ENCODE results near the gene MAD1L1. TPM values are rescaled to one million over a fixed set of nuclear protein-coding genes. Genes with fewer than 3 reads are reported as not detected.

The MAD1L1 gene
- total RNA-seq, 2 experiments from 2014 or later = 40.0 to 44.7 TPM

DNA sequence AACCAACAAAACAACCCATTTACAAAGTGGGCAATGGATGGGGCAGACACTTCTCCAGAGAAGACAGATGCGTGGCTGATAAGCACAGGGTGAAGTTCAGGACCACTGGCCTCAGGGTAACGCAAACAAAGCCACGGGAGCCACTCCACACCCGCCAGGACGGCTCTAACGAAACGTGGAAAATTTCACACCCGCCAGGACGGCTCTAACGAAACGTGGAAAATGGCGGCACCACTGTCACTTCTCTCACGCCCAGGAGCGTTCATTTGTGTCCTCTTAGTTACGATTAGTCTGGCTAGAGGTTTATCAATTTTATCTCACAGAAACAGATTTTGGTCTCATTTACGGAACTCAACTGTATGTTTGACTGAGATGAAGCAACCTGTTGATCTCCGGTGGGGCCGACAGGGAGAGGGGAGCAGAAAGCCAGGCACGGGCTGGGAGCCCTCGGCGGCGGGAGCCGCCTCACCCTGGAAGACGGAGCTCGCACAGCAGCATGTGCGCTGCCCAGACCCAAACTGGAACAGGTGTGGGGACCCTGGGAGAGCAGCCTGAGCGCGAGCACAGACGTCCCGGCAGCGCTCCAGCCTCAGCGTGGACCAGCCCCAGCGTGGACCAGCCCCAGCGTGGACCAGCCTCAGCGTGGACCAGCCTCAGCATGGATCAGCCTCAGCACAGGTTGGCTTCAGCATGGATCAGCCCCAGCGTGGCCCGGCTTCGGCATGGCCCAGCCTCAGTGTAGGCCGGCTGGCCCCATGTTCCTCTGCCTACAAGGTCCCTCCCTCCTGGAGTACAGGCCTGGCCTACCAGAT is 243.5 kb downstream of the MAD1L1 start:
- TF ChIP-seq, protein P1, sequence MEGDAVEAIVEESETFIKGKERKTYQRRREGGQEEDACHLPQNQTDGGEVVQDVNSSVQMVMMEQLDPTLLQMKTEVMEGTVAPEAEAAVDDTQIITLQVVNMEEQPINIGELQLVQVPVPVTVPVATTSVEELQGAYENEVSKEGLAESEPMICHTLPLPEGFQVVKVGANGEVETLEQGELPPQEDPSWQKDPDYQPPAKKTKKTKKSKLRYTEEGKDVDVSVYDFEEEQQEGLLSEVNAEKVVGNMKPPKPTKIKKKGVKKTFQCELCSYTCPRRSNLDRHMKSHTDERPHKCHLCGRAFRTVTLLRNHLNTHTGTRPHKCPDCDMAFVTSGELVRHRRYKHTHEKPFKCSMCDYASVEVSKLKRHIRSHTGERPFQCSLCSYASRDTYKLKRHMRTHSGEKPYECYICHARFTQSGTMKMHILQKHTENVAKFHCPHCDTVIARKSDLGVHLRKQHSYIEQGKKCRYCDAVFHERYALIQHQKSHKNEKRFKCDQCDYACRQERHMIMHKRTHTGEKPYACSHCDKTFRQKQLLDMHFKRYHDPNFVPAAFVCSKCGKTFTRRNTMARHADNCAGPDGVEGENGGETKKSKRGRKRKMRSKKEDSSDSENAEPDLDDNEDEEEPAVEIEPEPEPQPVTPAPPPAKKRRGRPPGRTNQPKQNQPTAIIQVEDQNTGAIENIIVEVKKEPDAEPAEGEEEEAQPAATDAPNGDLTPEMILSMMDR (IDR thresholded peaks at IDR 0.05) = no peak
- peaks cover 6% of the 10 kb centered on the region for H3K36me3 Mint-ChIP-seq (ENCODE audit: low read depth)
- H3K9me3 Mint-ChIP-seq = no peaks in the 10 kb centered on the region
- ATAC-seq (no peak), DNase-seq (no peak)
- intact Hi-C loops (cut with micrococcal nuclease) = no loop called here
- ChIA-PET POLR2A (no interaction called here), CTCF (no interaction called here)
- H3K4me1 Mint-ChIP-seq (ENCODE audit: low read depth) = peaks cover 25% of the 10 kb centered on the region
- H3K27me3 Mint-ChIP-seq = no peaks in the 10 kb centered on the region
- H3K4me3 Mint-ChIP-seq = no peak overlapping the region
- H3K27ac Mint-ChIP-seq = no peak overlapping the region

DNA sequence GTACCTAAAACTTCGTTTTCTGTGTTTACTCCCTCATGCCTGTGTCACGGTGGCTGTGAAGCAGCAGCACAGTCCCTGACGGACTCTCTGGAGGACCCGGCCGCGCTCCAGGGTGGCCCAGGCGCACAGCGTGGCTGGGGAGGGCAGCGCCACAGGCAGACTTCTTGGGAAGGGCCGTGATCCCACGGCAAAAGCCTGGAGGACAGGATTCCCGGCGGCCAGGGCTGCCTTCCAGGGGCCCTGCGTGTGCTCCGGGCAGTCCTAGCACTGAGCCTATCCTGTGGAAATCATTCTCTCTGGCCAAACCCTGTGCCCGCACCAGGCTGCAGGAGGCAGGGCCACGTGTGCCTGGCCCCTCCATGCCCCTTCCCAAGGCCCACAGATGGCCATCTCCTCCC is 244.2 kb downstream of the MAD1L1 start:
- no peak overlapping the region for H3K4me3 Mint-ChIP-seq
- TF ChIP-seq, protein P1 (IDR thresholded peaks at IDR 0.05) = no peak
- H3K27ac Mint-ChIP-seq = no peak overlapping the region
- H3K4me1 Mint-ChIP-seq (ENCODE audit: low read depth) = peaks cover 25% of the 10 kb centered on the region
- CTCF ChIA-PET = no interaction called here
- no peaks in the 10 kb centered on the region for H3K9me3 Mint-ChIP-seq
- H3K36me3 Mint-ChIP-seq (ENCODE audit: low read depth) = peaks cover 6% of the 10 kb centered on the region
- POLR2A ChIA-PET = no interaction called here
- no peak for DNase-seq
- ATAC-seq = no peak
- no peaks in the 10 kb centered on the region for H3K27me3 Mint-ChIP-seq
- intact Hi-C loops (cut with micrococcal nuclease) = no loop called here

- H3K4me3 Mint-ChIP-seq = no peak overlapping the region
- H3K27ac Mint-ChIP-seq = peak overlapping the region; percentile 76
- peaks cover 25% of the 10 kb centered on the region for H3K4me1 Mint-ChIP-seq (ENCODE audit: low read depth)
- peaks cover 6% of the 10 kb centered on the region for H3K36me3 Mint-ChIP-seq (ENCODE audit: low read depth)
- POLR2A ChIA-PET = no interaction called here
- no peaks in the 10 kb centered on the region for H3K9me3 Mint-ChIP-seq
- TF ChIP-seq, protein P1 (IDR thresholded peaks at IDR 0.05) = no peak
- intact Hi-C loops (cut with micrococcal nuclease) = no loop called here
- no peaks in the 10 kb centered on the region for H3K27me3 Mint-ChIP-seq
- peak; percentile 52 for ATAC-seq
- DNase-seq = peak; percentile 36
- CTCF ChIA-PET = no interaction called here
These were observed 244.9 kb downstream of the MAD1L1 start for GRCh38 chr7:1987591-1988532.

- Mint-ChIP-seq H3K9me3 (no peaks in the 10 kb centered on the region), H3K27ac (peak overlapping the region; percentile 91), H3K4me1 (ENCODE audit: low read depth) (peaks cover 25% of the 10 kb centered on the region), H3K4me3 (peak overlapping the region; percentile 16), H3K27me3 (no peaks in the 10 kb centered on the region), H3K36me3 (ENCODE audit: low read depth) (peaks cover 6% of the 10 kb centered on the region)
- no peak for DNase-seq
- ChIA-PET CTCF (interaction anchor here (1.1 to 1.4 kb wide), 2 partner anchors 9 to 12 kb away, joined by 3 to 4 read pairs; no protein-coding TSS in a partner anchor), POLR2A (interaction anchor here (1.9 kb wide), 1 partner anchor 51 kb away, joined by 5 read pairs; no protein-coding TSS in a partner anchor)
- ATAC-seq = peak; percentile 18
- TF ChIP-seq, protein P1 (IDR thresholded peaks at IDR 0.05) = no peak
- intact Hi-C loops (cut with micrococcal nuclease) = no loop called here
These were observed 245.6 kb downstream of the MAD1L1 start for GRCh38 chr7:1987084-1987535.

Measured in activated CD8-positive, alpha-beta T cell treated with anti-CD3 and anti-CD28 coated beads for 36 hours (primary cell).